KMS-11 (cell line): ENCODE measurements around the gene FNBP1.
"Not testable (repeated sequence)": the region's sequence is repeated elsewhere in the genome, so short reads cannot be mapped to it uniquely, and the experiment has no call there.

ENCODE experiments used
- H2AFZ ChIP-seq: fragments of 200-600 bp; sonication (generic); 2 replicates; pipeline ENCODE4 v1.6.1; 2016; ENCODE audit warnings: antibody characterized with exemption, mixed run types, low read depth
- H3K27ac ChIP-seq: fragments of 200-600 bp; sonication (generic); 2 replicates; pipeline ENCODE4 v1.6.1; 2016; ENCODE audit warnings: mild to moderate bottlenecking, mixed run types
- H3K27me3 ChIP-seq: fragments of 200-600 bp; sonication (generic); 2 replicates; pipeline ENCODE4 v1.6.1; 2017; ENCODE audit warnings: mild to moderate bottlenecking, low read depth, mixed run types, moderate library complexity; ENCODE audit not compliant: insufficient read depth
- H3K36me3 ChIP-seq: fragments of 200-600 bp; sonication (generic); 2 replicates; pipeline ENCODE4 v1.6.1; 2017; ENCODE audit warnings: mild to moderate bottlenecking, mixed run types; ENCODE audit not compliant: insufficient read depth
- H3K4me1 ChIP-seq: fragments of 200-600 bp; sonication (generic); 2 replicates; pipeline ENCODE4 v1.6.1; 2016; ENCODE audit warnings: mild to moderate bottlenecking, low read depth, mixed run types; ENCODE audit not compliant: poor library complexity, severe bottlenecking
- H3K4me2 ChIP-seq: fragments of 200-600 bp; sonication (generic); 2 replicates; pipeline ENCODE4 v1.7.0; 2016; ENCODE audit warnings: mild to moderate bottlenecking, mixed run types
- H3K4me3 ChIP-seq: fragments of 200-600 bp; sonication (generic); IDR thresholded peaks from 2 replicates; pipeline ENCODE4 v1.6.1; 2017; ENCODE audit warnings: low read depth, low read length, mixed read lengths; ENCODE audit not compliant: insufficient read depth
- H3K79me2 ChIP-seq: fragments of 200-600 bp; sonication (generic); 2 replicates; pipeline ENCODE4 v1.6.1; 2016; ENCODE audit warnings: low read depth, mixed run types; ENCODE audit not compliant: insufficient read depth
- H3K9ac ChIP-seq: fragments of 200-600 bp; sonication (generic); 2 replicates; pipeline ENCODE4 v1.6.1; 2016; ENCODE audit warnings: mild to moderate bottlenecking, mixed run types
- H4K20me1 ChIP-seq: fragments of 200-600 bp; sonication (generic); 2 replicates; pipeline ENCODE4 v1.6.1; 2016; ENCODE audit warnings: mild to moderate bottlenecking, mixed run types; ENCODE audit not compliant: insufficient read depth
- CTCF ChIP-seq: fragments of 200-600 bp; sonication (generic); conservative IDR thresholded peaks from 2 replicates; pipeline ENCODE4 v1.6.1; 2017; ENCODE audit warnings: low read depth, mild to moderate bottlenecking, antibody characterized with exemption, low read length, moderate library complexity, mixed read lengths

FNBP1 gene

GRCh38 chr9:129891569-129891968, 151.4 kb downstream of the FNBP1 start:
- Histone ChIP-seq H3K4me3 (no peak overlapping the region), H3K27ac (peak overlapping the region; percentile 91; the same call in 1 of the 2 replicates), H3K36me3 (no peaks in the 10 kb centered on the region), H3K4me2 (peak overlapping the region; percentile 29; the same call in 1 of the 2 replicates), H3K27me3 (no peaks in the 10 kb centered on the region), H3K4me1 (peaks cover 79% of the 10 kb centered on the region), H2AFZ (no peak overlapping the region), H4K20me1 (no peaks in the 10 kb centered on the region), H3K79me2 (peaks cover 6% of the 10 kb centered on the region; the same call in 1 of the 2 replicates), H3K9ac (no peak overlapping the region)
- TF ChIP-seq CTCF = no peak

- not testable (repeated sequence) for H3K27ac ChIP-seq, H3K4me3 ChIP-seq, H2AFZ ChIP-seq, H4K20me1 ChIP-seq, H3K79me2 ChIP-seq, H3K9ac ChIP-seq, H3K36me3 ChIP-seq, H3K4me2 ChIP-seq, H3K27me3 ChIP-seq
- H3K4me1 ChIP-seq = peaks cover 78% of the 10 kb centered on the region
These were observed 152.2 kb downstream of the FNBP1 start for GRCh38 chr9:129890718-129891299.

GRCh38 chr9:129889941-129890717, 152.9 kb downstream of the FNBP1 start:
- H3K4me1 ChIP-seq = peaks cover 74% of the 10 kb centered on the region
- H3K27ac ChIP-seq = peak overlapping the region; percentile 92; the same call in 1 of the 2 replicates
- H2AFZ ChIP-seq = no peak overlapping the region
- H3K4me3 ChIP-seq = no peak overlapping the region
- TF ChIP-seq CTCF = no peak
- H3K27me3 ChIP-seq = no peaks in the 10 kb centered on the region
- peaks cover 6% of the 10 kb centered on the region; the same call in 1 of the 2 replicates for H3K79me2 ChIP-seq
- H4K20me1 ChIP-seq = no peaks in the 10 kb centered on the region
- H3K4me2 ChIP-seq = no peak overlapping the region
- no peaks in the 10 kb centered on the region for H3K36me3 ChIP-seq
- no peak overlapping the region for H3K9ac ChIP-seq

GRCh38 chr9:129889122-129889940, 153.7 kb downstream of the FNBP1 start:
- no peak for TF ChIP-seq CTCF
- Histone ChIP-seq H3K4me1 (peaks cover 66% of the 10 kb centered on the region), H4K20me1 (no peaks in the 10 kb centered on the region), H3K27me3 (no peaks in the 10 kb centered on the region), H3K79me2 (peaks cover 6% of the 10 kb centered on the region; the same call in 1 of the 2 replicates), H3K36me3 (no peaks in the 10 kb centered on the region), H3K9ac (peak overlapping the region; percentile 82), H3K27ac (peak overlapping the region; percentile 92), H2AFZ (peak overlapping the region; percentile 41; the same call in 1 of the 2 replicates), H3K4me2 (peak overlapping the region; percentile 100), H3K4me3 (no peak overlapping the region)
